Skin epidermis (tissue), 12 donors: ENCODE results near the gene NUP107.

Experiments used
- H3K27ac ChIP-seq, 21 experiments: fragments of 200-600 bp; sonication (generic) in 11 of 21; one replicate each; pipeline ENCODE4 v1.5.0; 2020; ENCODE audit warnings: mild to moderate bottlenecking in 3 of 21, inconsistent platforms in 2 of 21, moderate library complexity in 2 of 21
- H3K4me3 ChIP-seq, 7 experiments: fragments of 200-600 bp; sonication (generic) in 2 of 7; one replicate each; pipeline ENCODE4 v1.5.0; 2020; ENCODE audit warnings: inconsistent platforms in 2 of 7, mild to moderate bottlenecking in 2 of 7, moderate library complexity in 1 of 7

The NUP107 gene

DNA sequence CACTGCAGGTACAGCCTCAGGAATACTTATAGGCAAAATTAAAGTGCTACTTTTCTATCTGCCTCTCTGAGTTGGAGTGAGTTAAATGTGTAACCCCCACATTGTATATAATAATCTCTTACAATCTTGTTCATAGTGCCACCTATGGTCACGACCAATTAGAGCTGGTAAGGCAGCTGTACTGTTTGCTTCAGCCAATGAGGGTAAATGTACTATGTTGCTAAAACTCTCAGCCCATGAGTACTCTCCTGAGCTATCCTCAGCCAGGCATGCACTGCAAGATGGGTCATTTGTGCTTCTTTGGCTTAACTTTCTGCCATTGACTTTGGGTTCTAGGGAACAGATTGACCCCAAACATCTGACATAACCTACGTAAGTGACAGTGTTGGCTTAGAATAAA is 106.2 kb downstream of the NUP107 start:
- Histone ChIP-seq H3K27ac (no peak overlapping the region), H3K4me3 (no peak overlapping the region)

DNA sequence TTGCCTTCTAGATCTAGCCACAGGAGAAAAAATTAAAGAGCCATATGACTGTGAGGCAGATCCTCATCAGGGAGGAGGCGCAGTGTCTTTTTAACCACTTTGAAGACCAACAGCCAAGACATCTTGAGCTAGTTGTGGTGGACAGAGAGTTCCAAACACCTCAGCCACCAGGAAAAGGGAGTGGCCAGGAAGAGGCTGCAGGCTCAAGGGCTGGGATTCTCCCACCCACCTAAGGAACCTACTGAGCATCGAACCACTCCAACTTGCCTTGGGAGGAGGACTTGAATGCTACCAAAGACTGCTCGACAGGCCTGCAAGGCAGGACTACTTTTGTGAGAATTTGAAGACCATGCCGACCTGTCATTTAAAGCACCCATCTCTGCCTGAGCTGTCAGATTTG is 106.7 kb downstream of the NUP107 start:
- Histone ChIP-seq H3K27ac (no peak overlapping the region), H3K4me3 (no peak overlapping the region)

DNA sequence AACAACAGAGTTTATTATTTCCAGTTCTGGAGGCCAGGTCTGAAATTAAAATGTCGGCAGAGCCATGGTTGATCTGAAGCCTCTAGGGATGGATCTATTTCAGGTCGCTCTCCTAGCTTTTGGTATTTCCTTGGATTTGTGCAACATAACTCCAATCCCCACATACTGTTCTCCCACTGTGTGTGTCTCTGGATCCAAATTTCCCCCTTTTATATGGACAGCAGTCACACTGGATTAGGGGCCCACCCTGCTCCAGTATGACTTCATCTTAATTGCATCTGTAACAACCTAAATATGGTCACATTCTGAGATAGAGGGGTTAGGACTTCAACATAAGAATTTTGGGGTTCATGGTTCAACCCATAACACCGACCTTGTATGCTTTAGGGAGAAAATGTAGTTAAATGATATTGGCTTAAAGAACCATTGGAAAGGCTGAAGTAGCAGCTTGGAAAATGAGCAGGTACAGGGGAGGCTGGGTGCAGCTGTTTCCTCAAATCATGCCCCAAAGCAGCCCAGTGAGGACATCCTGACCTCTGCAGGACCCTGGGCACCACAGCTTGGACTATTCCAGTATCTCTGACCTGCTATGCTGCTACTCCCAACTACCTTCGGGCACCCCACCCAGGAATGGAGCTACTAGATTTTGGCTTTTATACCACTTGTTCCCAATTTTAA is 107.3 kb downstream of the NUP107 start:
- H3K27ac ChIP-seq, result no peak overlapping the region
- no peak overlapping the region for H3K4me3 ChIP-seq

DNA sequence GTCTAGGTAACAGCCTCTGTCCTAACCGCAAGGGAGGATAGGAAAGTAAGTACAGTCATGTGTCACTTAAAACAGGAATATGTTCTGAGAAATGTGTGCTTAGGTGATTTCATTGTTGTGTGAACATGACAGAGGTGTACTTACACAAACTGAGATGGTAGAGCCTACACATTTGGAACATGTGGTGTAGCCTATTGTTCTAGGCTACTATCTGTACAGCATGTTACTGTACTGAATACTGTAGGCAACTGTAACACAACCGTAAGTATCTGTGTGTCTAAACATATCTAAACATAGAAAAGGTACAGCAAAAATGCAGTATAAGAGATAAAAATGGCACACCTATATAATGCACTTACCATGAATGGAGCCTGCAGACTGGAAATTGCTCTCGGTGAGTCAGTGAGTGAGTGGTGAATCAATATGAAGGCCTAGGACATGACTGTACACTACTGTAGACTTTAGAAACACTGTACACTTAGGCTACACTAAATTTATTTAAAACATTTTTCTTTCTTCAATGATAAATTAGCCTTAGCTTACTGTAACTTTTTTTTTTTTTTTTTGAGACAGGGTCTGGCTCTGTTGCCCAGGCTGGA is 108.0 kb downstream of the NUP107 start:
- no peak overlapping the region for H3K27ac ChIP-seq
- no peak overlapping the region for H3K4me3 ChIP-seq
